ENCODE results near the gene SLC38A7. TPM values are rescaled to one million over a fixed set of nuclear protein-coding genes. Genes with fewer than 3 reads are reported as not detected.

SLC38A7 gene
- total and polyA plus RNA-seq, 2 of the 13 experiments (the other 11 are each of a cell fraction or from before 2014, with no cell fraction given): 13.2 to 14.1 TPM

DNA sequence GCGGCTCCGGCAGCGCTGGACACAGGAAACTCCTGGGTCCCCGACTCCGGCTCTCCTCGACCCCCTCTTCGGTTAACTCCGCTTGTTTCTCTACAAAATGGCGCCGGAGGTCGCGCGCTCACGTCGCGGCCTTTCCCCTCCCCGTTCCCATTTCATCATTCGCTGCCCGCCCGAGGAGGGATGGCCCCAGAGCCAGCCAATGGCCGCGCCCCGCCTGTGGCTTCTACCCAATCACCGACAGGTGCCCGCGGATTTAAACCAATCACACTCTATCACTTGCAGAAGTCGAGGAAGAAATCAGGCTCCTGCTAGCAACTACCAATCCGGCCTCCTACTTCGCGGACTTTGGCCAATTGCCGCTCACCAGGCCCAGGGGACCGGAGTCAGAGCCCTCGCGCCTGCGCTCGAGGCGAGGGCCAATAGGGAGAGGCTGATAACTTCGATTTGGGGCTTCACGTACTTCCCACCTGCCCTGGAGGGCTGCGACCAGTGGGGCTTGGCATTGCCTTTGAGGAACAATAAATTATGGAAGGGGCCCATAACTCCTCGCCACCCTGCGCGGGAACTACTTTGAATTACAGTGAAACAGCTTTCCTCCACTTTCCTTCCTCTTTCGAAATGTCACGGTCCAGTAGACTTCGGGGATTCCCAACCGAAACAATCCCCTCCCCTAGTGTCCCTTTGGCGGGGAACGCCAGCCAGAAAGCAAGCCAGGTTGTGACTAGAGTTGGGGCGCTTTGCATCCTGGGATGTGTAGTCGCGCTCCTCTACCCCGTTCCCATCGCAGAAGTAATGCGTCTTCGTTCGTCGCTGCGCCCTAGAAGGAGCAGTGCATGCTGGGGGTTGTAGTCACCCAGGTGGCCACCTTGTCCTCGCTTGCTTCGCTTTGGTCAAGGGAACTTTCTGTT, 54.6 kb downstream of the SLC38A7 start, which contains the start of gene CNOT1 (continued):
- TF ChIP-seq, protein P1, sequence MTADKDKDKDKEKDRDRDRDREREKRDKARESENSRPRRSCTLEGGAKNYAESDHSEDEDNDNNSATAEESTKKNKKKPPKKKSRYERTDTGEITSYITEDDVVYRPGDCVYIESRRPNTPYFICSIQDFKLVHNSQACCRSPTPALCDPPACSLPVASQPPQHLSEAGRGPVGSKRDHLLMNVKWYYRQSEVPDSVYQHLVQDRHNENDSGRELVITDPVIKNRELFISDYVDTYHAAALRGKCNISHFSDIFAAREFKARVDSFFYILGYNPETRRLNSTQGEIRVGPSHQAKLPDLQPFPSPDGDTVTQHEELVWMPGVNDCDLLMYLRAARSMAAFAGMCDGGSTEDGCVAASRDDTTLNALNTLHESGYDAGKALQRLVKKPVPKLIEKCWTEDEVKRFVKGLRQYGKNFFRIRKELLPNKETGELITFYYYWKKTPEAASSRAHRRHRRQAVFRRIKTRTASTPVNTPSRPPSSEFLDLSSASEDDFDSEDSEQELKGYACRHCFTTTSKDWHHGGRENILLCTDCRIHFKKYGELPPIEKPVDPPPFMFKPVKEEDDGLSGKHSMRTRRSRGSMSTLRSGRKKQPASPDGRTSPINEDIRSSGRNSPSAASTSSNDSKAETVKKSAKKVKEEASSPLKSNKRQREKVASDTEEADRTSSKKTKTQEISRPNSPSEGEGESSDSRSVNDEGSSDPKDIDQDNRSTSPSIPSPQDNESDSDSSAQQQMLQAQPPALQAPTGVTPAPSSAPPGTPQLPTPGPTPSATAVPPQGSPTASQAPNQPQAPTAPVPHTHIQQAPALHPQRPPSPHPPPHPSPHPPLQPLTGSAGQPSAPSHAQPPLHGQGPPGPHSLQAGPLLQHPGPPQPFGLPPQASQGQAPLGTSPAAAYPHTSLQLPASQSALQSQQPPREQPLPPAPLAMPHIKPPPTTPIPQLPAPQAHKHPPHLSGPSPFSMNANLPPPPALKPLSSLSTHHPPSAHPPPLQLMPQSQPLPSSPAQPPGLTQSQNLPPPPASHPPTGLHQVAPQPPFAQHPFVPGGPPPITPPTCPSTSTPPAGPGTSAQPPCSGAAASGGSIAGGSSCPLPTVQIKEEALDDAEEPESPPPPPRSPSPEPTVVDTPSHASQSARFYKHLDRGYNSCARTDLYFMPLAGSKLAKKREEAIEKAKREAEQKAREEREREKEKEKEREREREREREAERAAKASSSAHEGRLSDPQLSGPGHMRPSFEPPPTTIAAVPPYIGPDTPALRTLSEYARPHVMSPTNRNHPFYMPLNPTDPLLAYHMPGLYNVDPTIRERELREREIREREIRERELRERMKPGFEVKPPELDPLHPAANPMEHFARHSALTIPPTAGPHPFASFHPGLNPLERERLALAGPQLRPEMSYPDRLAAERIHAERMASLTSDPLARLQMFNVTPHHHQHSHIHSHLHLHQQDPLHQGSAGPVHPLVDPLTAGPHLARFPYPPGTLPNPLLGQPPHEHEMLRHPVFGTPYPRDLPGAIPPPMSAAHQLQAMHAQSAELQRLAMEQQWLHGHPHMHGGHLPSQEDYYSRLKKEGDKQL (CRISPR knock-in tag; IDR thresholded peaks at IDR 0.05; ENCODE audit: low read depth): peak; percentile 26; the same call in 1 of the 2 replicates
- TF ChIP-seq ZNF678 (CRISPR knock-in tag; IDR thresholded peaks at IDR 0.05) (peak; percentile 68; the same call in 1 of the 2 replicates), ASH2L (IDR thresholded peaks at IDR 0.05; ENCODE audit: insufficient read length, low read depth, low read length) (peak; percentile 89), ZNF614 (CRISPR knock-in tag; IDR thresholded peaks at IDR 0.05; ENCODE audit: borderline replicate concordance) (peak; percentile 59; the same call in 1 of the 2 replicates), JDP2 (CRISPR knock-in tag; IDR thresholded peaks at IDR 0.05; ENCODE audit: borderline replicate concordance) (no peak), ZNF30 (CRISPR knock-in tag; IDR thresholded peaks at IDR 0.05) (no peak), ZNF564 (CRISPR knock-in tag; IDR thresholded peaks at IDR 0.05) (0 out of 2 replicates have a peak, but pooled peaks have one; percentile 28), RBM22 (optimal IDR thresholded peaks at IDR 0.05; ENCODE audit: low read length) (no peak), MIXL1 (CRISPR knock-in tag; IDR thresholded peaks at IDR 0.05) (peak; percentile 86), ZNF430 (CRISPR knock-in tag; IDR thresholded peaks at IDR 0.05) (peak; percentile 99), ZNF777 (CRISPR knock-in tag; IDR thresholded peaks at IDR 0.05) (no peak; the same call in 1 of the 2 replicates), SAFB2 (CRISPR knock-in tag; IDR thresholded peaks at IDR 0.05; ENCODE audit: borderline replicate concordance, low read depth) (peak; percentile 79; the same call in 1 of the 2 replicates), ELF4 (CRISPR knock-in tag; IDR thresholded peaks at IDR 0.05; ENCODE audit: borderline replicate concordance) (no peak), POGZ (CRISPR knock-in tag; IDR thresholded peaks at IDR 0.05) (peak; percentile 87), ETV6 (CRISPR knock-in tag; conservative IDR thresholded peaks at IDR 0.05) (peak; percentile 96; the same call in 1 of the 2 replicates), MED8 (CRISPR knock-in tag; IDR thresholded peaks at IDR 0.05; ENCODE audit: insufficient replicate concordance) (peak; percentile 48), ZNF619 (CRISPR knock-in tag; IDR thresholded peaks at IDR 0.05) (no peak; the same call in 1 of the 2 replicates), CENPX (CRISPR knock-in tag; IDR thresholded peaks at IDR 0.05) (no peak), MXD4 (CRISPR knock-in tag; IDR thresholded peaks at IDR 0.05) (peak; percentile 89), ZBTB42 (CRISPR knock-in tag; IDR thresholded peaks at IDR 0.05) (no peak; the same call in 1 of the 2 replicates)
- TF ChIP-seq, protein P2, sequence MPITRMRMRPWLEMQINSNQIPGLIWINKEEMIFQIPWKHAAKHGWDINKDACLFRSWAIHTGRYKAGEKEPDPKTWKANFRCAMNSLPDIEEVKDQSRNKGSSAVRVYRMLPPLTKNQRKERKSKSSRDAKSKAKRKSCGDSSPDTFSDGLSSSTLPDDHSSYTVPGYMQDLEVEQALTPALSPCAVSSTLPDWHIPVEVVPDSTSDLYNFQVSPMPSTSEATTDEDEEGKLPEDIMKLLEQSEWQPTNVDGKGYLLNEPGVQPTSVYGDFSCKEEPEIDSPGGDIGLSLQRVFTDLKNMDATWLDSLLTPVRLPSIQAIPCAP (CRISPR knock-in tag; IDR thresholded peaks at IDR 0.05; ENCODE audit: low read depth): peak; percentile 50; the same call in 1 of the 2 replicates
- TF ChIP-seq, protein P3, sequence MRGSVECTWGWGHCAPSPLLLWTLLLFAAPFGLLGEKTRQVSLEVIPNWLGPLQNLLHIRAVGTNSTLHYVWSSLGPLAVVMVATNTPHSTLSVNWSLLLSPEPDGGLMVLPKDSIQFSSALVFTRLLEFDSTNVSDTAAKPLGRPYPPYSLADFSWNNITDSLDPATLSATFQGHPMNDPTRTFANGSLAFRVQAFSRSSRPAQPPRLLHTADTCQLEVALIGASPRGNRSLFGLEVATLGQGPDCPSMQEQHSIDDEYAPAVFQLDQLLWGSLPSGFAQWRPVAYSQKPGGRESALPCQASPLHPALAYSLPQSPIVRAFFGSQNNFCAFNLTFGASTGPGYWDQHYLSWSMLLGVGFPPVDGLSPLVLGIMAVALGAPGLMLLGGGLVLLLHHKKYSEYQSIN (CRISPR knock-in tag; IDR thresholded peaks at IDR 0.05; ENCODE audit: borderline replicate concordance): no peak

All from HepG2 (cell line).